LNCAP (cell line): ENCODE data around the gene CD164L2.

Source experiments
- CTCF ChIP-seq: fragments of 450-650 bp; IDR thresholded peaks from 2 replicates; pipeline ENCODE4 v1.5.1; 2017; ENCODE audit warnings: mild to moderate bottlenecking

CD164L2 gene

DNA sequence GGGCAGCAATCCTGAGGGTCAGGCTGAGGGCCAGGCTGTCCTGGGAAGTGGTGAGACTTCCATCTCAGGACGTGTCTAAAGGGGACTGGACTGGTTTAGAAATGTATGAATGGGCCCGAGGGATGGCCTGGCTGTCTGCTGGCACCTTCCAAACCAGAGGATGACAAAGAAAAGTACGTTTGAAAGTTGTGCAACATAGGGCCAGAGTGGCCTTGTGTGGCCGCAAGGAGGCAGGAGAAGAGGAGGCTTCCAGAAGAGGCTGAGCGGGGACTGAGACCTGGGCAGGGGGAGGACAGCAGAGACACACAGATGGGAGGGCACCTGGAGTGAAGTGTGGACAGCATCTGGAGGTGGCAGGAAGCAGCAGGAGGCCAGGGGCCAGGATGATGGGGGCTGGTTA, 43.9 kb downstream of the CD164L2 start:
- no peak for TF ChIP-seq CTCF

GRCh38 chr1:27338751-27339150, 44.4 kb downstream of the CD164L2 start:
- no peak for TF ChIP-seq CTCF

GRCh38 chr1:27336756-27337155, 46.4 kb downstream of the CD164L2 start:
- no peak for TF ChIP-seq CTCF

- no peak for TF ChIP-seq CTCF
Measured at GRCh38 chr1:27335506-27336422, 47.4 kb downstream of the CD164L2 start.

DNA sequence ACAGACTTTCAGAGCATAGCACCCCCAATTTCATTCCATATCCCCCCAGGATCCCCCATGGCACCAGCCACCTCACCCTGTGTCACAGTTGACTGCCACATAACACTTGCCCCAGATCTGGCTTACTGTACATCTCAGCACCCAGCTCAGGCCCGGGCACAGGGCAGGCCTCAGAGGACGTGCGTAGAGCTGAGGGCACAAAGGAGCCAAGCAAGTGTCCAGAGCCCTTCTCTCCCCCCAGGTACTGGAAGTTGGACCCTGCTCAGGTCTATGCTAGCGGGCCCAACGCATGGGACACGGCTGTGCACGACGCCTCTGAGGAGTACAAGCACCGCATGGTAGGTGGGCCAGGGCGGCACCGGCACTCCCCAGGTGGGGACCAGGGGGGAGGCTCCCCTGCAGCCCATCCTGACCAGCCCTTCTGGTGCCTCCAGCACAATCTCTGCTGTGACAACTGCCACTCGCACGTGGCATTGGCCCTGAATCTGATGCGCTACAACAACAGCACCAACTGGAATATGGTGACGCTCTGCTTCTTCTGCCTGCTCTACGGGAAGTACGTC, 49.3 kb downstream of the CD164L2 start:
- no peak for TF ChIP-seq CTCF

DNA sequence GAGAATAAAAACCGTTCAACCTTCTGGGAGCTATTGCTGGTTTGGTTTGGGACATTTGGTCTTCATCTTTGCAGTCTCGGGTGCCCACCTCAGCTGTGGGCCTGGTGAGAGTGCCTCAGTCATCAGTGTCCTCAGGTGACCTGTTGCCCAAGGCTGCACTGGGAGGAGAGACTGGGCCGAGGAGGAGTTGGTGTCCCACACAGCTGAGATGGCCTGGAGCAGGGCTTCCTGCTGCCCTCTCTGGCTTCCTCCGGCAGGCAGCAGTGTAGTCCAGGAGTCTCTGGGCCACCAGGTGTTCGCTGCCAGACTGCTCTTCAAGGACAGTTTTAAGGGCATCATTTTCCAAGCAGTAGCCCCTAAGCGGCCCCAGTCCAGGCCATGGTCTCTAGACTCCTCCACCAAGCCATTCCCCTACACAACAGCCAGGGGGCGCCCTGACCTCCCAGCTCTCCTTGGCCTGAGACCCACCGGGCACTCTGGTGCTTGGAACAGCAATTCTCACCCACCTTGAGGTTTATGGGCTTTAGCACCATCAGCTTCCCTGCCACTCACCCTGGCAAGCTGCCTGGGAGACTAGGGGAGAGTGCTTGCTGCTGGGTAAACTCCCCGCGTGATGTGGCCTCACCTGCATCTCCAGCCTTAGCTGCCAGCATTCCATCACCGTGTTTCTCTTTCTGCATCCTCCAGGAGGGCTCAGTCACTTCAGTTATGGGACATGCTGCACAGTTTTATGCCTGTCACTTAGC, 50.4 kb downstream of the CD164L2 start:
- TF ChIP-seq CTCF: peak; percentile 91

DNA sequence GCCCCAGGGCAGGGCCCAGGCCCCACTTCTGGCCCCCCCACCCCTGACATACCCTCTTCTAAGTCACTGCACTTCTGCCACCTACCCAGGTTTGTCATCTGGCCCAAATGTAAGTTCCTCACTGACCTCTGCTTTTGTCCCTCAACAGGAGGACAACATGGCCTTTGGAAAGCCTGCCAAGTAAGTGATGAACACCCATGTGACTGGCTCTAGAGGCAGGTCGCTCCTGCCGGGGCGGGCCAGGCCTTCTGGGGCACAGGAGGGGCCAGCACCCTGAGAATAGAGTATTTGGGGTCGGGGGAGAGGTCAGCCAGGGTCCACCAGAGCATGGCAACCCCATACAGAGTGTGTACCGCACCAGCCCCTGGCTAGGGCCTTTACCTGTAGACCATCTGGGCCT, 51.2 kb downstream of the CD164L2 start:
- TF ChIP-seq CTCF: no peak
